ENCODE results near the gene C6orf58. TPM values are rescaled to one million over a fixed set of nuclear protein-coding genes. Genes with fewer than 3 reads are reported as not detected.

Gene C6orf58
- polyA plus RNA-seq, 1 of the 3 experiments (the other 2 are of a cell fraction) = 0.07 TPM

DNA sequence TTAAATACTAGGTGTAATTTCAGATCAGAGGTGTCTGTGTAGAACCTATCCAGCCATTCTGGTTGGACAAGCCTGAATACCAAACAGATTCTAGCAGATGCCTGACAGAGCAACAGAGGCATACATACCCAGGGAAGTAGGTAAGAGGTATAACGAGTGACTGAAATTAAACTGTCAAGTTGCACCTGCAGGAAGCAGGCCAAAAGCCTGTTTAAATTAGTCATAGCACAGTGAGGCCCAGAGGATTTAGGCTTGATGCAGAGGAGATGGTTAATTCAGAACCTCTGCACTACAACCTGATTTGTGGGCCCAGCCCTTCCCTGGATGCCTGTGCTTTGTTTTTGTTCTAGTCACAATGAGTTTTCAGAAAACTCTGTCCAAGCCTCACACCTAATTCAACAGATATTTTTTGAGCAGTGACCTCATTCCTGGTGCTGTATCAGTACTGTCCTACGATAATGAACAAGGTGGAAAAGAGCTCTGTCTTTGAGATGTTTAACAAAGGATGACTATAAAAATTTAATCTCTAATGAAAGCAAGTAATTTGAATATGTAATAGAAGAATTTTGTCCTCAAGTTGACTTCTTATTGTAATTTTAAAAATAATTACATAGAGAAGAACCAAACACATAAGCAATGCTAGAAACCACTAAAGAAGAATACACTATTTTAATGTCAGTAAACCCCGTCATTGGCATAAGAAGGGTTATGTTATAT is 31.7 kb downstream of the C6orf58 start:
- no peak overlapping the region for H3K9ac ChIP-seq
- no peaks in the 10 kb centered on the region for H3K27me3 ChIP-seq (ENCODE audit: insufficient read depth)
- DNase-seq = no peak
- ChIA-PET CTCF (no interaction called here), POLR2A (no interaction called here)
- H4K20me1 ChIP-seq (ENCODE audit: insufficient read depth) = no peaks in the 10 kb centered on the region
- no peaks in the 10 kb centered on the region for H3K9me3 ChIP-seq
- H3K27ac ChIP-seq (ENCODE audit: low read depth in 2 of 2, low read length in 1 of 2) = no peak overlapping the region
- H3K4me2 ChIP-seq = no peak overlapping the region
- H3K4me1 ChIP-seq (ENCODE audit: control insufficient read depth in 1 of 2, insufficient read depth in 2 of 2, low read depth in 1 of 2, low read length in 1 of 2) = no peaks in the 10 kb centered on the region
- H3K36me3 ChIP-seq (replicated peaks in 1 of 2; ENCODE audit: control insufficient read depth in 1 of 2, insufficient read depth in 2 of 2, low read length in 1 of 2) = no peaks in the 10 kb centered on the region
- H3K4me3 ChIP-seq (ENCODE audit: low read depth in 2 of 2, low read length in 1 of 2) = no peak overlapping the region
- no peaks in the 10 kb centered on the region for H3K79me2 ChIP-seq (ENCODE audit: insufficient read depth)
- no peaks in the 10 kb centered on the region for H3F3A ChIP-seq (replicated peaks; ENCODE audit: insufficient read depth)
- 24% methylated on average over 3 of the region's 3 CpGs for WGBS (ENCODE audit: low lambda C conversion rate)
- TF ChIP-seq SMC3 (IDR thresholded peaks at IDR 0.05; ENCODE audit: low read depth, low read length) (no peak), JUND (IDR thresholded peaks at IDR 0.05) (no peak), TAF1 (IDR thresholded peaks at IDR 0.05; ENCODE audit: borderline replicate concordance, low read depth, low read length) (no peak), FOSL2 (IDR thresholded peaks at IDR 0.05; ENCODE audit: borderline replicate concordance, low read depth) (no peak), YY1 (IDR thresholded peaks at IDR 0.05; ENCODE audit: low read depth) (no peak), TCF12 (IDR thresholded peaks at IDR 0.05) (no peak), ELF1 (IDR thresholded peaks at IDR 0.05) (no peak), RXRA (IDR thresholded peaks at IDR 0.05; ENCODE audit: borderline replicate concordance, low read depth) (no peak)
- TF ChIP-seq, protein P1, sequence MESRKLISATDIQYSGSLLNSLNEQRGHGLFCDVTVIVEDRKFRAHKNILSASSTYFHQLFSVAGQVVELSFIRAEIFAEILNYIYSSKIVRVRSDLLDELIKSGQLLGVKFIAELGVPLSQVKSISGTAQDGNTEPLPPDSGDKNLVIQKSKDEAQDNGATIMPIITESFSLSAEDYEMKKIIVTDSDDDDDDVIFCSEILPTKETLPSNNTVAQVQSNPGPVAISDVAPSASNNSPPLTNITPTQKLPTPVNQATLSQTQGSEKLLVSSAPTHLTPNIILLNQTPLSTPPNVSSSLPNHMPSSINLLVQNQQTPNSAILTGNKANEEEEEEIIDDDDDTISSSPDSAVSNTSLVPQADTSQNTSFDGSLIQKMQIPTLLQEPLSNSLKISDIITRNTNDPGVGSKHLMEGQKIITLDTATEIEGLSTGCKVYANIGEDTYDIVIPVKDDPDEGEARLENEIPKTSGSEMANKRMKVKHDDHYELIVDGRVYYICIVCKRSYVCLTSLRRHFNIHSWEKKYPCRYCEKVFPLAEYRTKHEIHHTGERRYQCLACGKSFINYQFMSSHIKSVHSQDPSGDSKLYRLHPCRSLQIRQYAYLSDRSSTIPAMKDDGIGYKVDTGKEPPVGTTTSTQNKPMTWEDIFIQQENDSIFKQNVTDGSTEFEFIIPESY (IDR thresholded peaks at IDR 0.05; ENCODE audit: borderline replicate concordance, low read depth) = no peak
- no peaks in the 10 kb centered on the region for H3K9me2 ChIP-seq
- H2AFZ ChIP-seq (ENCODE audit: low read depth) = no peak overlapping the region

DNA sequence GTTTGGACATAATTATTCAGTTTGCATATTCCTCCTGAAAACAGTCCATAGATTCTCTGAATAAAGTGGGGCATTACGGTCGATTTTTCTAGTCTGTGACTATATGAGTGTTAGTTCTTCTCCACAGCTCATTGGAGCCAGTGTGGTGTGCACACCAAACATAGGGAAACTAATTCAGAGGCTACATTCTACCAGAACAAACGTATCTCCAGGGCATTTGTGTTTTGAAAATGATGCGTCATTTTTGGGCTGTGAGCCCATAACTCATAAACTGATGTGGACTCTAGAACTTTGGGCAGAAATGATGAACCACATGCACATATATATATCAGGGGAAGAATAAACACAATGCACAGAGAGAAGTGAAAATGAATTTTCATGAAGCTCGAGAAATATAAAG is 41.8 kb downstream of the C6orf58 start:
- H3K4me2 ChIP-seq = no peak overlapping the region
- no peak overlapping the region for H3K4me3 ChIP-seq (ENCODE audit: low read depth in 2 of 2, low read length in 1 of 2)
- H3K79me2 ChIP-seq (ENCODE audit: insufficient read depth) = no peaks in the 10 kb centered on the region
- no peaks in the 10 kb centered on the region for H3K4me1 ChIP-seq (ENCODE audit: control insufficient read depth in 1 of 2, insufficient read depth in 2 of 2, low read depth in 1 of 2, low read length in 1 of 2)
- H3K36me3 ChIP-seq (replicated peaks in 1 of 2; ENCODE audit: control insufficient read depth in 1 of 2, insufficient read depth in 2 of 2, low read length in 1 of 2) = no peaks in the 10 kb centered on the region
- POLR2A ChIA-PET = no interaction called here
- no peak for DNase-seq
- no peaks in the 10 kb centered on the region for H3K27me3 ChIP-seq (ENCODE audit: insufficient read depth)
- no peak for TF ChIP-seq JUND (IDR thresholded peaks at IDR 0.05)
- TF ChIP-seq NFIC (IDR thresholded peaks at IDR 0.05; ENCODE audit: borderline replicate concordance) = no peak
- no peak for TF ChIP-seq SMC3 (IDR thresholded peaks at IDR 0.05; ENCODE audit: low read depth, low read length)
- TF ChIP-seq, protein P2, sequence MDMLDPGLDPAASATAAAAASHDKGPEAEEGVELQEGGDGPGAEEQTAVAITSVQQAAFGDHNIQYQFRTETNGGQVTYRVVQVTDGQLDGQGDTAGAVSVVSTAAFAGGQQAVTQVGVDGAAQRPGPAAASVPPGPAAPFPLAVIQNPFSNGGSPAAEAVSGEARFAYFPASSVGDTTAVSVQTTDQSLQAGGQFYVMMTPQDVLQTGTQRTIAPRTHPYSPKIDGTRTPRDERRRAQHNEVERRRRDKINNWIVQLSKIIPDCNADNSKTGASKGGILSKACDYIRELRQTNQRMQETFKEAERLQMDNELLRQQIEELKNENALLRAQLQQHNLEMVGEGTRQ (IDR thresholded peaks at IDR 0.05; ENCODE audit: borderline replicate concordance, low read depth, low read length) = no peak
- no peak for TF ChIP-seq TEAD4 (IDR thresholded peaks at IDR 0.05; ENCODE audit: borderline replicate concordance, insufficient read depth)
- no peak for TF ChIP-seq NRF1 (IDR thresholded peaks at IDR 0.05; ENCODE audit: low read depth, low read length)
- no peak for TF ChIP-seq EP300 (IDR thresholded peaks at IDR 0.05; ENCODE audit: borderline replicate concordance in 1 of 2, low read depth in 1 of 2, low read length in 1 of 2)
- no peak for TF ChIP-seq FOXM1 (IDR thresholded peaks at IDR 0.05; ENCODE audit: low read depth)
- no peak for TF ChIP-seq EZH2phosphoT487 (IDR thresholded peaks at IDR 0.05; ENCODE audit: borderline replicate concordance, low read depth)
- no peak for TF ChIP-seq TCF12 (IDR thresholded peaks at IDR 0.05)
- no peaks in the 10 kb centered on the region for H3K9me2 ChIP-seq
- H3F3A ChIP-seq (replicated peaks; ENCODE audit: insufficient read depth) = no peaks in the 10 kb centered on the region
- no peaks in the 10 kb centered on the region for H3K9me3 ChIP-seq
- CTCF ChIA-PET = interaction anchor here (1.1 kb wide), 1 partner anchor 23 kb away, joined by 3 read pairs; no protein-coding TSS in a partner anchor
- H4K20me1 ChIP-seq (ENCODE audit: insufficient read depth) = no peaks in the 10 kb centered on the region
- no peak overlapping the region for H3K27ac ChIP-seq (ENCODE audit: low read depth in 2 of 2, low read length in 1 of 2)
- no peak overlapping the region for H3K9ac ChIP-seq
- no peak overlapping the region for H2AFZ ChIP-seq (ENCODE audit: low read depth)
- WGBS (ENCODE audit: low lambda C conversion rate) = 12% methylated on average over 5 of the region's 5 CpGs
